NB4 (cell line): ENCODE measurements around the gene SEMA6A.
"Not testable (repeated sequence)": the region's sequence is repeated elsewhere in the genome, so short reads cannot be mapped to it uniquely, and the experiment has no call there.

Experiments used
- DNase-seq: peaks from one replicate; pipeline ENCODE4 v3.0.0; 2010; ENCODE audit warnings: low read depth
- H3K4me3 ChIP-seq: one replicate; pipeline ENCODE4 v1.5.1; 2011; ENCODE audit warnings: mild to moderate bottlenecking, low read depth, low read length, moderate library complexity
- CTCF ChIP-seq: IDR thresholded peaks from one replicate; pipeline ENCODE4 v1.5.1; 2012; ENCODE audit warnings: low read depth, low read length
- MAX ChIP-seq: IDR thresholded peaks from 2 replicates; pipeline ENCODE4 v1.6.1; 2011; ENCODE audit warnings: low read depth, low read length
- MYC ChIP-seq: IDR thresholded peaks from 2 replicates; pipeline ENCODE4 v1.6.1; 2011; ENCODE audit warnings: low read depth, low read length
- POLR2A ChIP-seq: IDR thresholded peaks from 2 replicates; pipeline ENCODE4 v1.6.1; 2011; ENCODE audit warnings: mild to moderate bottlenecking; ENCODE audit not compliant: insufficient read length; ENCODE audit errors: extremely low read depth

The SEMA6A gene

GRCh38 chr5:116524051-116524904 is 50.3 kb downstream of the SEMA6A start:
- TF ChIP-seq MYC (no peak), POLR2A (no peak), CTCF (no peak), MAX (no peak)
- DNase-seq, result no peak
- no peak overlapping the region for H3K4me3 ChIP-seq

GRCh38 chr5:116523182-116523581 is 51.4 kb downstream of the SEMA6A start:
- H3K4me3 ChIP-seq, DNase-seq: not testable (repeated sequence)

GRCh38 chr5:116522356-116523136 is 52.1 kb downstream of the SEMA6A start:
- H3K4me3 ChIP-seq, result no peak overlapping the region
- no peak for DNase-seq
- no peak for TF ChIP-seq POLR2A
- no peak for TF ChIP-seq MAX
- no peak for TF ChIP-seq CTCF
- no peak for TF ChIP-seq MYC

- TF ChIP-seq CTCF, result no peak
- no peak for TF ChIP-seq MAX
- no peak for TF ChIP-seq POLR2A
- no peak for TF ChIP-seq MYC
- H3K4me3 ChIP-seq, result no peak overlapping the region
- no peak for DNase-seq
Measured at GRCh38 chr5:116521173-116521872, 53.3 kb downstream of the SEMA6A start.

GRCh38 chr5:116520771-116521170 is 53.9 kb downstream of the SEMA6A start:
- TF ChIP-seq MYC, result no peak
- no peak for TF ChIP-seq MAX
- TF ChIP-seq POLR2A, result no peak
- no peak for TF ChIP-seq CTCF
- no peak overlapping the region for H3K4me3 ChIP-seq

GRCh38 chr5:116518423-116518822 is 56.2 kb downstream of the SEMA6A start:
- DNase-seq, result no peak
- no peak for TF ChIP-seq MYC
- TF ChIP-seq MAX, result no peak
- no peak for TF ChIP-seq CTCF
- no peak for TF ChIP-seq POLR2A
- H3K4me3 ChIP-seq, result no peak overlapping the region

More at GRCh38 chr5:116520771-116521170, 53.9 kb downstream of the SEMA6A start:
- no peak for DNase-seq
